Loucy (cell line): Measurements from ENCODE around the gene TOMM40L.
"Not testable (repeated sequence)": the region's sequence is repeated elsewhere in the genome, so short reads cannot be mapped to it uniquely, and the experiment has no call there.

Source experiments
- EZH2phosphoT487 ChIP-seq: fragments of 200-600 bp; IDR thresholded peaks from 2 replicates; pipeline ENCODE4 v1.6.1; 2018; ENCODE audit warnings: antibody characterized with exemption, mild to moderate bottlenecking, moderate library complexity, borderline replicate concordance
- TF ChIP-seq, protein P1 (sequence below): fragments of 200-600 bp; sonication (generic); conservative IDR thresholded peaks from 2 replicates; pipeline ENCODE4 v1.5.1; 2014; ENCODE audit warnings: mild to moderate bottlenecking, antibody characterized with exemption, low read length

DNA sequence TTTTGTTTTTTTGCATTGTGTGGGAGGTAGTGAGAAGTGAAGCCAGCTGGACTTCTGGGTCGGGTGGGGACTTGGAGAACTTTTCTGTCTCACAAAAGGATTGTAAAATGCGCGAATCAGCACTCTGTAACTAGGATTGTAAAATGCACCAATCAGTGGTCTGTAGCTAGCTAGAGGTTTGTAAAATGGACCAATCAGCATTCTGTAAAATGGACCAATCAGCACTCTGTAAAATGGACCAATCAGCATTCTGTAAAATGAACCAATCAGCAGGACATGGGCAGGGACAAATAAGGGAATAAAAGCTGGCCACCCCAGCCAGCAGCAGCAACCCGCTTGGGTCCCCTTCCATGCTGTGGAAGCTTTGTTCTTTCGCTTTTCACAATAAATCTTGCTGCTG, 24.2 kb downstream of the TOMM40L start:
- TF ChIP-seq, protein P1, sequence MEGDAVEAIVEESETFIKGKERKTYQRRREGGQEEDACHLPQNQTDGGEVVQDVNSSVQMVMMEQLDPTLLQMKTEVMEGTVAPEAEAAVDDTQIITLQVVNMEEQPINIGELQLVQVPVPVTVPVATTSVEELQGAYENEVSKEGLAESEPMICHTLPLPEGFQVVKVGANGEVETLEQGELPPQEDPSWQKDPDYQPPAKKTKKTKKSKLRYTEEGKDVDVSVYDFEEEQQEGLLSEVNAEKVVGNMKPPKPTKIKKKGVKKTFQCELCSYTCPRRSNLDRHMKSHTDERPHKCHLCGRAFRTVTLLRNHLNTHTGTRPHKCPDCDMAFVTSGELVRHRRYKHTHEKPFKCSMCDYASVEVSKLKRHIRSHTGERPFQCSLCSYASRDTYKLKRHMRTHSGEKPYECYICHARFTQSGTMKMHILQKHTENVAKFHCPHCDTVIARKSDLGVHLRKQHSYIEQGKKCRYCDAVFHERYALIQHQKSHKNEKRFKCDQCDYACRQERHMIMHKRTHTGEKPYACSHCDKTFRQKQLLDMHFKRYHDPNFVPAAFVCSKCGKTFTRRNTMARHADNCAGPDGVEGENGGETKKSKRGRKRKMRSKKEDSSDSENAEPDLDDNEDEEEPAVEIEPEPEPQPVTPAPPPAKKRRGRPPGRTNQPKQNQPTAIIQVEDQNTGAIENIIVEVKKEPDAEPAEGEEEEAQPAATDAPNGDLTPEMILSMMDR: not testable (repeated sequence)
- not testable (repeated sequence) for TF ChIP-seq EZH2phosphoT487
